Testis (tissue), 2 donors: ENCODE results near the gene TEN1.

ENCODE experiments used
- POLR2A ChIP-seq: fragments of 450-650 bp; IDR thresholded peaks from one replicate; pipeline ENCODE4 v1.6.1; 2017; ENCODE audit warnings: antibody characterized with exemption, mild to moderate bottlenecking, moderate library complexity
- TF ChIP-seq, protein P1 (sequence below), 3 experiments: fragments of 450-650 bp in 2 of 3; fragments of 200-600 bp in 1 of 3; sonication (generic) in 1 of 3; IDR thresholded peaks; one replicate each; pipeline ENCODE4 v1.5.1; 2016 to 2019; ENCODE audit warnings: antibody characterized with exemption in 3 of 3, mild to moderate bottlenecking in 2 of 3, moderate library complexity in 1 of 3

DNA sequence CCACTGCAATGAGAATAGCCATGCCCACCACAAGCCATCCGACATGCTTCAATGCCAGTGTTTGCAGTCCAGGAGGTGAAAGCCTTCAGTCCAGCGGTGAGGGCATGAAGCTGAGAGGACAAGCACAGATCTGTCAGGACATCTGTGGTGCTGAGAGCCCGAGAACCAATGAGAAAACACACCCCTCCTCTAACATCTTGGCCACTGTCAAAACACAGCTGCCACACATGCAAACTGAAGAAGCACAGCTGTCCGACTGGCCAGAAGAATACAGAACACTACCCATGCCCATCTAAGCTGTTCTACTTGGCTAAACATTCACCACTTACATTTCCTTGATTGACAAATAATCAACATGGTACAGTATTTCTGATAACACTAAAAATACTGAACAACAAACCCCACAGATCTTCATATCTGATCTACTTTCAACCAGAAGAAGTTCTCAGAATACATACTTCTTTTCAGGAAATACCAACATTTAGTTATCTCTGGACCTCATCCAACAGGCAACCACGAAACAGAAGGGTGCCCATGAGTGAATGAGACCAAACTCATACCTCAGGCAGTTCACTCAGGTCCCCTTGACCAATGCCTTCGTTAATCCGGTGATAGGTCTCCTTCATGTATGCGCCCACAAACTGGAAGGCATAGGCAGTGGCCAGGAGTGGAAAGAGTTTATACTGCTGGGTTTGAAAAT lies 28.0 kb upstream of the TEN1 start:
- TF ChIP-seq, protein P1, sequence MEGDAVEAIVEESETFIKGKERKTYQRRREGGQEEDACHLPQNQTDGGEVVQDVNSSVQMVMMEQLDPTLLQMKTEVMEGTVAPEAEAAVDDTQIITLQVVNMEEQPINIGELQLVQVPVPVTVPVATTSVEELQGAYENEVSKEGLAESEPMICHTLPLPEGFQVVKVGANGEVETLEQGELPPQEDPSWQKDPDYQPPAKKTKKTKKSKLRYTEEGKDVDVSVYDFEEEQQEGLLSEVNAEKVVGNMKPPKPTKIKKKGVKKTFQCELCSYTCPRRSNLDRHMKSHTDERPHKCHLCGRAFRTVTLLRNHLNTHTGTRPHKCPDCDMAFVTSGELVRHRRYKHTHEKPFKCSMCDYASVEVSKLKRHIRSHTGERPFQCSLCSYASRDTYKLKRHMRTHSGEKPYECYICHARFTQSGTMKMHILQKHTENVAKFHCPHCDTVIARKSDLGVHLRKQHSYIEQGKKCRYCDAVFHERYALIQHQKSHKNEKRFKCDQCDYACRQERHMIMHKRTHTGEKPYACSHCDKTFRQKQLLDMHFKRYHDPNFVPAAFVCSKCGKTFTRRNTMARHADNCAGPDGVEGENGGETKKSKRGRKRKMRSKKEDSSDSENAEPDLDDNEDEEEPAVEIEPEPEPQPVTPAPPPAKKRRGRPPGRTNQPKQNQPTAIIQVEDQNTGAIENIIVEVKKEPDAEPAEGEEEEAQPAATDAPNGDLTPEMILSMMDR (IDR thresholded peaks at IDR 0.05), result no peak
- TF ChIP-seq POLR2A, result no peak
